Measurements from ENCODE around the gene PLPP1.

Gene PLPP1

DNA sequence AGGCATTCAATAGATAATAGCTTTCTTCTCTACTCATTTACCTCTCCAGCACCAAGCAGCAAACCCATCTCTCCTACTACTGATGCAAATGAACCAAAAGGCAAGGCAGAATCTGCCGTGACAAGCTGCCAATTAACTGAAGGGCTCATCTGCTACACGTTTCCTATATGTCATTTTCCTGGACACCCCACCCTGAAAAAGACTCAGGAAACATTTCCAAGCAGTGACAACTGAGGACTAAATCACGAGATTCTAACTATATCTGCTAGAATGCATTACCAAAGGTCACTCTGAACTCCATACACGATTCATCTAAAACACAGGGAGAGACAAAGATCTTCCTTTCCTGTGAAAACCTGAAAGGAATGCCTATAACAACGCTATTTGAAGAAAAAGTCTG is 12.9 kb downstream of the PLPP1 start:
- no peak overlapping the region for H3K4me3 Mint-ChIP-seq
- no peak for DNase-seq
- no peak overlapping the region for H3K27ac Mint-ChIP-seq
- no peaks in the 10 kb centered on the region for H3K36me3 Mint-ChIP-seq (ENCODE audit: low read depth)
- no peaks in the 10 kb centered on the region for H3K27me3 Mint-ChIP-seq (ENCODE audit: low read depth, poor library complexity)
- TF ChIP-seq, protein P1, sequence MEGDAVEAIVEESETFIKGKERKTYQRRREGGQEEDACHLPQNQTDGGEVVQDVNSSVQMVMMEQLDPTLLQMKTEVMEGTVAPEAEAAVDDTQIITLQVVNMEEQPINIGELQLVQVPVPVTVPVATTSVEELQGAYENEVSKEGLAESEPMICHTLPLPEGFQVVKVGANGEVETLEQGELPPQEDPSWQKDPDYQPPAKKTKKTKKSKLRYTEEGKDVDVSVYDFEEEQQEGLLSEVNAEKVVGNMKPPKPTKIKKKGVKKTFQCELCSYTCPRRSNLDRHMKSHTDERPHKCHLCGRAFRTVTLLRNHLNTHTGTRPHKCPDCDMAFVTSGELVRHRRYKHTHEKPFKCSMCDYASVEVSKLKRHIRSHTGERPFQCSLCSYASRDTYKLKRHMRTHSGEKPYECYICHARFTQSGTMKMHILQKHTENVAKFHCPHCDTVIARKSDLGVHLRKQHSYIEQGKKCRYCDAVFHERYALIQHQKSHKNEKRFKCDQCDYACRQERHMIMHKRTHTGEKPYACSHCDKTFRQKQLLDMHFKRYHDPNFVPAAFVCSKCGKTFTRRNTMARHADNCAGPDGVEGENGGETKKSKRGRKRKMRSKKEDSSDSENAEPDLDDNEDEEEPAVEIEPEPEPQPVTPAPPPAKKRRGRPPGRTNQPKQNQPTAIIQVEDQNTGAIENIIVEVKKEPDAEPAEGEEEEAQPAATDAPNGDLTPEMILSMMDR (IDR thresholded peaks at IDR 0.05): no peak
- H3K9me3 Mint-ChIP-seq: no peaks in the 10 kb centered on the region
- H3K4me1 Mint-ChIP-seq: peaks cover 5% of the 10 kb centered on the region

DNA sequence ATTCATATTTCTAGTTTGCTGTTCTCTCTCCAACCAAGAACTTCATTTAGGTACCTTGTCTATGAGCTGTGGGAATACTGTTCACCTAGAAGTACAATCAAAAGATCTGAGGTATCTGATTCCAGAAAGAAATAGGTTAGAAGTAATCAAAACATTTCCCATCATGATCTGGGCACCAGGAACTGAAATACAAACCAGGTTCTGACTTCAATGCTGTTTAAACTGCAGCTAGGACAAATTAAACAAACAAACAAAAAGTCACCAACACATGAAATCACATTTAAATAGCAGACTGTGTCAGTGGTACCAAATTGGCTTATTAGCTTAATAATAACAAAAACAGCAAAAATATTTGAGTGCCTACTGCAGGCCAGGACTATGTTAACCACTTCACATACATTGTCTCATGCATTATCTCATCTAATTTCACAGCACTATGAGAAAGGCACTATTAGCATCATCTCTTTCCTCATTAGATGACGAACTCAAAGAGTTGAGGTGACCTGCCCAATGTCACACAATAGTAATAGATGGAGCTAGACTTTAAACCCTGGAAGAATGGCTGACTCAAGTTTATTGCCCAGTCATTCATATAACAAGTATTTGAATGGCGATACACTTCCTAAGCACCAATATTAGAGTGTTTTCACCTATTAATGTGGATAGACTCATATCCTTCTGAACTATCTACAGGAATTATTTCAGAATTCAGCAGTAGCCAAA is 14.5 kb downstream of the PLPP1 start:
- Mint-ChIP-seq H3K4me3 (no peak overlapping the region), H3K27me3 (ENCODE audit: low read depth, poor library complexity) (no peaks in the 10 kb centered on the region), H3K27ac (no peak overlapping the region), H3K36me3 (ENCODE audit: low read depth) (peaks cover 8% of the 10 kb centered on the region), H3K9me3 (peaks cover 6% of the 10 kb centered on the region), H3K4me1 (peaks cover 5% of the 10 kb centered on the region)
- TF ChIP-seq, protein P1 (IDR thresholded peaks at IDR 0.05): no peak
- no peak for DNase-seq

DNA sequence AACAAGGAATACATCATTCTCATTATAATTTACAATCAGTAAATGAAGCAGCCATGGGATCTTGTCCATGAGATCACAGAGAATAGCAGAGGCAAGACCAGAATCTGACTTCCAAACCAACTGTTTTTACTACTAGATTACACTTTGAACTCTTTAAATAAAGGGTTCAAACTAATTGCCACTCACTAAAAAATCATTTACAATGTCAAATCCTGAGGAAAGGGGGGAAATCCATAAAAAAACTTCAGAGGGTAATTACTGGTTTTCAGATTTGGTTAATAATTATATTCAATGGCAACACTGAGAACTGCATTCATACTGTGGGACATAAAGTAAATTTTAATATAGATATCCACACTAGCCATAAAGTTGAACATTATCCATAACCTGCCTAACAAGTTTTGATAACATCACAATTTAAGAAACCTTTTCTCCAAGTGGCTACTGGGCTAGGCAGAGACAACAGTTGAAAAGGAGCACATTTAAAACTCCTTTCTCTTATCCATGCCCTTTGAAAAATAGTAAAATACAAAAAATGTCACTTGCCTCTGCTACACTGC is 15.9 kb downstream of the PLPP1 start:
- TF ChIP-seq, protein P1 (IDR thresholded peaks at IDR 0.05): no peak
- no peak for DNase-seq
- H3K27me3 Mint-ChIP-seq (ENCODE audit: low read depth, poor library complexity): no peaks in the 10 kb centered on the region
- H3K4me3 Mint-ChIP-seq: no peak overlapping the region
- peaks cover 6% of the 10 kb centered on the region for H3K9me3 Mint-ChIP-seq
- H3K27ac Mint-ChIP-seq: no peak overlapping the region
- peaks cover 5% of the 10 kb centered on the region for H3K4me1 Mint-ChIP-seq
- H3K36me3 Mint-ChIP-seq (ENCODE audit: low read depth): peaks cover 15% of the 10 kb centered on the region

DNA sequence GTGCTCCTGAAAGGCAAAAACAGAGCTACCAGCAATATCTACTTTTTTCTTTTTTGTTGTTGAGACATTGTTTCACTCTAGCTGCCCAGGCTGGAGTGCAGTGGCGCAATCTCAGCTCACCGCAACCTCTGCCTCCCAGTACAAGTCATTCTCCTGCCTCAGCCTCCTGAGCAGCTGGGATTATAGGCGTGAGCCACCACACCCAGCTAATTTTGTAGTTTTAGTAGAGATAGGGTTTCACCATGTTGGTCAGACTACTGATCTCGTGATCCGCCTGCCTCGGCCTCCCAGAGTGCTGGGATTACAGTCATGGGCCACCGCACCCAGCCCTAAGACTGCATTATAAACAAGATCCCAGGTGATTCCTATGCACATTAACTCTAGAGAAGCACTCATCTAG is 17.0 kb downstream of the PLPP1 start:
- no peak for DNase-seq
- Mint-ChIP-seq H3K27me3 (ENCODE audit: low read depth, poor library complexity) (no peaks in the 10 kb centered on the region), H3K27ac (no peak overlapping the region), H3K4me3 (no peak overlapping the region), H3K36me3 (ENCODE audit: low read depth) (peaks cover 15% of the 10 kb centered on the region), H3K9me3 (peaks cover 6% of the 10 kb centered on the region), H3K4me1 (peaks cover 5% of the 10 kb centered on the region)
- TF ChIP-seq, protein P1 (IDR thresholded peaks at IDR 0.05): no peak

DNA sequence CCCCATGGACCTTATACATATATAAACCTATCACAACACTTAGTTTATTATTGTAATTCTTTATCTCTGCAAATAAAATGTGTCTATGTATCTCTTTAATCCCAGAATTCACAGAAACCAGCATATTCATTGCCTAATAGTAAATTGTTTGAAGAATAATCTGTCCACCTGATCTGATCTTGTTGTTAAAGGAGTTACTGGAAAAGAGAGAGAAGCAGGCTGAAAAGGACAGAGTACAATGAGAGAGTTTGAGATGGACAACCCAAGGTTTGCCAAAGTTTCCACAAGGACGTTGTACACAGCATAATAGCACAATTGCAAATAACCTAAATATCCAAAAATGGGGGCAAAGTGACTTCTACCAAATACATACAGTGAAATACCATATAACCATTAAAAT is 23.8 kb downstream of the PLPP1 start:
- TF ChIP-seq, protein P1 (IDR thresholded peaks at IDR 0.05): no peak
- DNase-seq: no peak
- Mint-ChIP-seq H3K9me3 (peaks cover 4% of the 10 kb centered on the region), H3K4me1 (peaks cover 16% of the 10 kb centered on the region), H3K4me3 (no peak overlapping the region), H3K27ac (no peak overlapping the region), H3K27me3 (ENCODE audit: low read depth, poor library complexity) (no peaks in the 10 kb centered on the region), H3K36me3 (ENCODE audit: low read depth) (peaks cover 15% of the 10 kb centered on the region)

DNA sequence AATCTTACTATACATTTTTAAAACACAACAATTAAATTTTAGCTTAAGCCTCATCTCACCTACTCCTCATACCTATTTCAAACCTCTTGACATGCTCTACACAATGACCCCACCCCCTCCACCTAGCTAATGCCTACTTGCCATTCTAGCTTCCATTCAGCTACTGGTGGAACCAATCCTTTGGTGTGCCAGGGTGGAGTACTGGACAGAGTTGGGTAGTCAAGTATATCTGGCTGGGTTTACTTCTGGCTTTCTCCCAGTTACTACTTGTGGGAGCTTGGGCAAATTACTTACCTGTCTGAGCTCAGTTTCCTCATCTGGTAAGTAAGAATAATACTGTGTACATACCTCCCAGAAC is 24.3 kb downstream of the PLPP1 start:
- H3K27me3 Mint-ChIP-seq (ENCODE audit: low read depth, poor library complexity): no peaks in the 10 kb centered on the region
- H3K9me3 Mint-ChIP-seq: no peaks in the 10 kb centered on the region
- peaks cover 18% of the 10 kb centered on the region for H3K4me1 Mint-ChIP-seq
- H3K4me3 Mint-ChIP-seq: no peak overlapping the region
- no peak for DNase-seq
- TF ChIP-seq, protein P1 (IDR thresholded peaks at IDR 0.05): no peak
- H3K27ac Mint-ChIP-seq: no peak overlapping the region
- H3K36me3 Mint-ChIP-seq (ENCODE audit: low read depth): peaks cover 10% of the 10 kb centered on the region

Measured in nephron progenitor cell (in vitro differentiated cells).